ENCODE results near the gene PKNOX2. TPM values are rescaled to one million over a fixed set of nuclear protein-coding genes. Genes with fewer than 3 reads are reported as not detected.

The PKNOX2 gene
- polyA plus RNA-seq, 2 of the 4 experiments (the other 2 are of a cell fraction): not detected

- TF ChIP-seq, protein P1, sequence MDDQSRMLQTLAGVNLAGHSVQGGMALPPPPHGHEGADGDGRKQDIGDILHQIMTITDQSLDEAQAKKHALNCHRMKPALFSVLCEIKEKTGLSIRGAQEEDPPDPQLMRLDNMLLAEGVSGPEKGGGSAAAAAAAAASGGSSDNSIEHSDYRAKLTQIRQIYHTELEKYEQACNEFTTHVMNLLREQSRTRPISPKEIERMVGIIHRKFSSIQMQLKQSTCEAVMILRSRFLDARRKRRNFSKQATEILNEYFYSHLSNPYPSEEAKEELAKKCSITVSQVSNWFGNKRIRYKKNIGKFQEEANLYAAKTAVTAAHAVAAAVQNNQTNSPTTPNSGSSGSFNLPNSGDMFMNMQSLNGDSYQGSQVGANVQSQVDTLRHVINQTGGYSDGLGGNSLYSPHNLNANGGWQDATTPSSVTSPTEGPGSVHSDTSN (IDR thresholded peaks at IDR 0.05): no peak
- TF ChIP-seq HOXB5 (CRISPR knock-in tag; IDR thresholded peaks at IDR 0.05): no peak
- no peak for TF ChIP-seq KDM1A (IDR thresholded peaks at IDR 0.05; ENCODE audit: low read depth)
- no peak for TF ChIP-seq JUN (IDR thresholded peaks at IDR 0.05)
Observed at GRCh38 chr11:125481531-125481930, 317.0 kb downstream of the PKNOX2 start (continued).

Small RNA genes lying within 50 kb of the gene (small RNA-seq; reads per million reads assigned to genes)
- 0 reads per million in 6 experiments for gene RNU6-321P

Other genes starting within 250 kb of the PKNOX2 start
- not detected in 2 replicates for gene HEPN1, start 245.5 kb upstream of the PKNOX2 start, polyA plus RNA-seq (2011; rRNA removed)
- not detected in 3 replicates for gene HEPN1, start 245.5 kb upstream of the PKNOX2 start, polyA plus RNA-seq (2017; fragmentation: RNase III; extraction: RNeasy Plus Mini Kit Qiagen cat#74134 plus additional on column Dnase treatment)
- gene HEPACAM, start 228.7 kb upstream of the PKNOX2 start, polyA plus RNA-seq (2011; rRNA removed): not detected in 2 replicates
- gene HEPACAM, start 228.7 kb upstream of the PKNOX2 start, polyA plus RNA-seq (2017; fragmentation: RNase III; extraction: RNeasy Plus Mini Kit Qiagen cat#74134 plus additional on column Dnase treatment): not detected in 3 replicates
- 1.1 and 1.3 TPM in 2 replicates for gene CCDC15, start 210.5 kb upstream of the PKNOX2 start, polyA plus RNA-seq (2011; rRNA removed)
- gene CCDC15, start 210.5 kb upstream of the PKNOX2 start, polyA plus RNA-seq (2017; fragmentation: RNase III; extraction: RNeasy Plus Mini Kit Qiagen cat#74134 plus additional on column Dnase treatment): 0.50 to 0.90 TPM (median 0.58 TPM) in 3 replicates
- 0.13 and 0.20 TPM in 2 replicates for gene SLC37A2, start 101.4 kb upstream of the PKNOX2 start, polyA plus RNA-seq (2011; rRNA removed)
- gene SLC37A2, start 101.4 kb upstream of the PKNOX2 start, polyA plus RNA-seq (2017; fragmentation: RNase III; extraction: RNeasy Plus Mini Kit Qiagen cat#74134 plus additional on column Dnase treatment): 0.07 to 0.14 TPM (median 0.08 TPM) in 3 replicates
- 31.3 and 34.6 TPM in 2 replicates for gene TMEM218, start 53.1 kb upstream of the PKNOX2 start, polyA plus RNA-seq (2011; rRNA removed)
- gene TMEM218, start 53.1 kb upstream of the PKNOX2 start, polyA plus RNA-seq (2017; fragmentation: RNase III; extraction: RNeasy Plus Mini Kit Qiagen cat#74134 plus additional on column Dnase treatment): 27.5 to 31.4 TPM (median 29.1 TPM) in 3 replicates

Data from A549 (cell line).